ENCODE measurements around the gene RHPN2.
"Not testable (repeated sequence)": the region's sequence is repeated elsewhere in the genome, so short reads cannot be mapped to it uniquely, and the experiment has no call there.

The RHPN2 gene

DNA sequence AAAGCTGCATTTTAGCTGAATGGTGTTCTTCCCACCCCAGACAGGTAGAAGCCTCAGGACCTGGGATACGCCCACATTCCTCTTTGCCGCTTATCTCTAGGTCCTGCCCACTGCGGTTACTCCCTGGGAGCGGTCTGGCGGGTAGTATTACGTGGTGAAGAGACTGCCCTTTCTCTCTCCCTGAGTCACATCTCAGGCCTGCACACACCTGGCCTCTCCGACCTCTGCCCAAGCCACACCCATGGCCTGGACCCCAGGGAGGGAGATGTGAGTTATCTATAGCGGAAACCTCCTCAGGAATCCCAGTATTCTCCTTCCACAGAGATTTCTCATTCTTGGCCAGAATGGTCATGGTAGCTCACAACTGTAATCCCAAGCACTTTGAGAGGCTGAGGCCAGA is 17.3 kb downstream of the RHPN2 start:
- DNase-seq (ENCODE audit: low read depth in 1 of 2, low spot score in 1 of 2) = no peak
- Histone ChIP-seq H3K4me3 (replicated peaks; ENCODE audit: insufficient read depth, low read length) (no peak overlapping the region), H3K27ac (replicated peaks) (no peak overlapping the region), H3K27me3 (ENCODE audit: insufficient read depth, poor library complexity, severe bottlenecking) (no peaks in the 10 kb centered on the region)
- TF ChIP-seq, protein P1, sequence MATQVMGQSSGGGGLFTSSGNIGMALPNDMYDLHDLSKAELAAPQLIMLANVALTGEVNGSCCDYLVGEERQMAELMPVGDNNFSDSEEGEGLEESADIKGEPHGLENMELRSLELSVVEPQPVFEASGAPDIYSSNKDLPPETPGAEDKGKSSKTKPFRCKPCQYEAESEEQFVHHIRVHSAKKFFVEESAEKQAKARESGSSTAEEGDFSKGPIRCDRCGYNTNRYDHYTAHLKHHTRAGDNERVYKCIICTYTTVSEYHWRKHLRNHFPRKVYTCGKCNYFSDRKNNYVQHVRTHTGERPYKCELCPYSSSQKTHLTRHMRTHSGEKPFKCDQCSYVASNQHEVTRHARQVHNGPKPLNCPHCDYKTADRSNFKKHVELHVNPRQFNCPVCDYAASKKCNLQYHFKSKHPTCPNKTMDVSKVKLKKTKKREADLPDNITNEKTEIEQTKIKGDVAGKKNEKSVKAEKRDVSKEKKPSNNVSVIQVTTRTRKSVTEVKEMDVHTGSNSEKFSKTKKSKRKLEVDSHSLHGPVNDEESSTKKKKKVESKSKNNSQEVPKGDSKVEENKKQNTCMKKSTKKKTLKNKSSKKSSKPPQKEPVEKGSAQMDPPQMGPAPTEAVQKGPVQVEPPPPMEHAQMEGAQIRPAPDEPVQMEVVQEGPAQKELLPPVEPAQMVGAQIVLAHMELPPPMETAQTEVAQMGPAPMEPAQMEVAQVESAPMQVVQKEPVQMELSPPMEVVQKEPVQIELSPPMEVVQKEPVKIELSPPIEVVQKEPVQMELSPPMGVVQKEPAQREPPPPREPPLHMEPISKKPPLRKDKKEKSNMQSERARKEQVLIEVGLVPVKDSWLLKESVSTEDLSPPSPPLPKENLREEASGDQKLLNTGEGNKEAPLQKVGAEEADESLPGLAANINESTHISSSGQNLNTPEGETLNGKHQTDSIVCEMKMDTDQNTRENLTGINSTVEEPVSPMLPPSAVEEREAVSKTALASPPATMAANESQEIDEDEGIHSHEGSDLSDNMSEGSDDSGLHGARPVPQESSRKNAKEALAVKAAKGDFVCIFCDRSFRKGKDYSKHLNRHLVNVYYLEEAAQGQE (IDR thresholded peaks at IDR 0.05; ENCODE audit: insufficient replicate concordance, low read depth) = no peak
- TF ChIP-seq GABPA (IDR thresholded peaks at IDR 0.05; ENCODE audit: low read depth) = no peak
- no peak for TF ChIP-seq SPI1 (IDR thresholded peaks at IDR 0.05; ENCODE audit: borderline replicate concordance, low read depth)
- TF ChIP-seq POLR2AphosphoS5 (IDR thresholded peaks at IDR 0.05; ENCODE audit: low read depth) = no peak
- TF ChIP-seq, protein P2, sequence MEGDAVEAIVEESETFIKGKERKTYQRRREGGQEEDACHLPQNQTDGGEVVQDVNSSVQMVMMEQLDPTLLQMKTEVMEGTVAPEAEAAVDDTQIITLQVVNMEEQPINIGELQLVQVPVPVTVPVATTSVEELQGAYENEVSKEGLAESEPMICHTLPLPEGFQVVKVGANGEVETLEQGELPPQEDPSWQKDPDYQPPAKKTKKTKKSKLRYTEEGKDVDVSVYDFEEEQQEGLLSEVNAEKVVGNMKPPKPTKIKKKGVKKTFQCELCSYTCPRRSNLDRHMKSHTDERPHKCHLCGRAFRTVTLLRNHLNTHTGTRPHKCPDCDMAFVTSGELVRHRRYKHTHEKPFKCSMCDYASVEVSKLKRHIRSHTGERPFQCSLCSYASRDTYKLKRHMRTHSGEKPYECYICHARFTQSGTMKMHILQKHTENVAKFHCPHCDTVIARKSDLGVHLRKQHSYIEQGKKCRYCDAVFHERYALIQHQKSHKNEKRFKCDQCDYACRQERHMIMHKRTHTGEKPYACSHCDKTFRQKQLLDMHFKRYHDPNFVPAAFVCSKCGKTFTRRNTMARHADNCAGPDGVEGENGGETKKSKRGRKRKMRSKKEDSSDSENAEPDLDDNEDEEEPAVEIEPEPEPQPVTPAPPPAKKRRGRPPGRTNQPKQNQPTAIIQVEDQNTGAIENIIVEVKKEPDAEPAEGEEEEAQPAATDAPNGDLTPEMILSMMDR (IDR thresholded peaks at IDR 0.05; ENCODE audit: insufficient read depth, low read length) = no peak

GRCh38 chr19:33041828-33042160 is 22.9 kb downstream of the RHPN2 start:
- H3K27me3 ChIP-seq (ENCODE audit: insufficient read depth, poor library complexity, severe bottlenecking); DNase-seq (ENCODE audit: low read depth in 1 of 2, low spot score in 1 of 2); H3K4me3 ChIP-seq (replicated peaks; ENCODE audit: insufficient read depth, low read length); H3K27ac ChIP-seq (replicated peaks): not testable (repeated sequence)

DNA sequence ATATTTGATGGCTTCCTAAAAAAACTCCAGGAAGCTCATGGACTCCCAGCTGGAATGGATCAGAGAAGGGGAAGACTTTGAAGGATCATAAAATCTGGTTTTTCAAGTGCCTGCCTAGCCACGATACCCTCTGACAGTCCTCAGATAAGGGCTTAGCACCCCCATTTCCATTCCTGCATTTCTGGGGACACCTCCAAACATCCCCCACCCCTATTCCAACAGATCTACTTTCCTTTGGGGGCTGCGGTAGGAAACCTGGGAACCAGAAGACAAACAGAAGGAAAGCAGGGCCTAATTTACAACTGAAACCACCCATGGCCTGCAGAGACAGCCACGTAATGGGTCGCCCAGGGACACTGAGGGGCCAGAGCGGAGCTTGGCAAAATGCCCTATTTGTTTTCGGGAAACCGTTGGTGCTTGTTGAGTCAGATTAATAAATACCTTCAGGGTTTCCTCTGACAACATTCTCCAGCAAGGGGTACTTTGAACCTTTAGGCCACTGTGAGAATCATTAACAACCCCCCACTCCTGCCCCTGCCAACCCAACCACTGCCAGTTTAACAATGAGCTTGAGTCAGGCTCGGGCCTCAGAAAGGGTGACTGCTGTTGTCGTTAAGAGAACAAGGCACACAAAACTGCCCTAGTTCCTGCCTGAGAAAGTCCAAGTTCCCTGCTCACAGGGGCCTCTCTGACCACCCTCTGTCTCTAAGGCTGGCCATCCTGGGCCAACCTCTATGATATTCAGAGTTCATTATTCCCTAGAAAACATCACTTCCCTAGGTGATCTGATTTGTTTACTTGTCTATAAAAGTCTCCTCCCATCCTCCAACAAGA is 23.5 kb downstream of the RHPN2 start:
- TF ChIP-seq SPI1 (IDR thresholded peaks at IDR 0.05; ENCODE audit: borderline replicate concordance, low read depth) (no peak), GABPA (IDR thresholded peaks at IDR 0.05; ENCODE audit: low read depth) (no peak), POLR2AphosphoS5 (IDR thresholded peaks at IDR 0.05; ENCODE audit: low read depth) (no peak)
- TF ChIP-seq, protein P2 (IDR thresholded peaks at IDR 0.05; ENCODE audit: insufficient read depth, low read length) = no peak
- TF ChIP-seq, protein P1 (IDR thresholded peaks at IDR 0.05; ENCODE audit: insufficient replicate concordance, low read depth) = no peak
- Histone ChIP-seq H3K27ac (replicated peaks) (no peak overlapping the region), H3K4me3 (replicated peaks; ENCODE audit: insufficient read depth, low read length) (no peak overlapping the region), H3K27me3 (ENCODE audit: insufficient read depth, poor library complexity, severe bottlenecking) (no peaks in the 10 kb centered on the region)
- DNase-seq (ENCODE audit: low read depth in 1 of 2, low spot score in 1 of 2) = no peak

DNA sequence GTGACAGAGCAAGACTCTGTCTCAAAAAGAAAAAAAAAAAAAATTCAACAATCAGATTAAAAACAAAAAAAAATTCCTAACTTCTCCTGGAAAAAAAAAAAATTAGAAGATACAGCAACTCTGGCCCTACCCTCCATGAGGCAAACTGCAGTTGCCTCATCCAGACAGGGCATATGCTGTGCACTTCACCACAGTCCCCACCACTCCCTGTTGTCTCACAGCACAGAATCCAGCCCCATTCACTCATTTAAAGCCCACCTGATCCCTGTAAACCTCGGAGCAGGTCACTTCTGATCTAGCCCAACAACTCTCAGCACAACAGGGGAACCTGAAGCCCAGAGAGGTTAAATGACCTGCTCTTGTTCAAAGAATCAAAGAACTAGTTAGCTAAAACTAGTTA is 24.9 kb downstream of the RHPN2 start:
- no peak for DNase-seq (ENCODE audit: low read depth in 1 of 2, low spot score in 1 of 2)
- TF ChIP-seq, protein P2 (IDR thresholded peaks at IDR 0.05; ENCODE audit: insufficient read depth, low read length) = no peak
- TF ChIP-seq GABPA (IDR thresholded peaks at IDR 0.05; ENCODE audit: low read depth) (no peak), POLR2AphosphoS5 (IDR thresholded peaks at IDR 0.05; ENCODE audit: low read depth) (no peak), SPI1 (IDR thresholded peaks at IDR 0.05; ENCODE audit: borderline replicate concordance, low read depth) (no peak)
- TF ChIP-seq, protein P1 (IDR thresholded peaks at IDR 0.05; ENCODE audit: insufficient replicate concordance, low read depth) = no peak
- H3K27me3 ChIP-seq (ENCODE audit: insufficient read depth, poor library complexity, severe bottlenecking) = no peaks in the 10 kb centered on the region
- H3K4me3 ChIP-seq (replicated peaks; ENCODE audit: insufficient read depth, low read length) = no peak overlapping the region
- no peak overlapping the region for H3K27ac ChIP-seq (replicated peaks)
